HL-60 (cell line): ENCODE data around the gene SPATA17.
A peak's percentile ranks its signal among the peaks of the same experiment; 100 is the strongest.

Experiments
- DNase-seq, 2 experiments: peaks; one replicate each; pipeline ENCODE4 v3.0.0-alpha.2; 2010 to 2020; ENCODE audit warnings: low read depth in 1 of 2, low spot score in 1 of 2
- H3K27ac ChIP-seq: fragments of 250-450 bp; sonication (Bioruptor Pico); replicated peaks from 2 replicates; pipeline ENCODE4 v1.5.1; 2020; ENCODE audit warnings: mild to moderate bottlenecking, moderate library complexity
- H3K27me3 ChIP-seq: fragments of 250-450 bp; sonication (Bioruptor Pico); 2 replicates; pipeline ENCODE4 v1.5.1; 2021; ENCODE audit warnings: mild to moderate bottlenecking, moderate library complexity; ENCODE audit not compliant: insufficient read depth, poor library complexity, severe bottlenecking
- H3K4me3 ChIP-seq: replicated peaks from 2 replicates; pipeline ENCODE4 v1.5.1; 2011; ENCODE audit warnings: mild to moderate bottlenecking, control low read depth, low read length; ENCODE audit not compliant: insufficient read depth
- CTCF ChIP-seq: IDR thresholded peaks from one replicate; pipeline ENCODE4 v1.5.1; 2011; ENCODE audit warnings: low read length, control low read depth, inconsistent platforms; ENCODE audit not compliant: insufficient read depth
- GABPA ChIP-seq: IDR thresholded peaks from 2 replicates; pipeline ENCODE4 v1.6.1; 2012; ENCODE audit warnings: low read depth
- POLR2AphosphoS5 ChIP-seq: IDR thresholded peaks from 2 replicates; pipeline ENCODE4 v1.6.1; 2012; ENCODE audit warnings: low read depth
- REST ChIP-seq: IDR thresholded peaks from 2 replicates; pipeline ENCODE4 v1.6.1; 2012; ENCODE audit warnings: low read depth; ENCODE audit not compliant: insufficient replicate concordance
- SPI1 ChIP-seq: IDR thresholded peaks from 2 replicates; pipeline ENCODE4 v1.6.1; 2012; ENCODE audit warnings: low read depth, mild to moderate bottlenecking, borderline replicate concordance

The SPATA17 gene

GRCh38 chr1:217907504-217907903, 276.4 kb downstream of the SPATA17 start:
- DNase-seq, result peak; percentile 7 to 59
- TF ChIP-seq POLR2AphosphoS5 (no peak), CTCF (no peak), SPI1 (no peak), REST (no peak), GABPA (no peak)
- H3K27me3 ChIP-seq, result no peaks in the 10 kb centered on the region
- H3K4me3 ChIP-seq, result no peak overlapping the region
- H3K27ac ChIP-seq, result no peak overlapping the region

- no peak for TF ChIP-seq GABPA
- no peak for TF ChIP-seq SPI1
- no peak for TF ChIP-seq CTCF
- TF ChIP-seq REST, result no peak
- no peak for TF ChIP-seq POLR2AphosphoS5
- no peak overlapping the region for H3K27ac ChIP-seq
- no peaks in the 10 kb centered on the region for H3K27me3 ChIP-seq
- no peak overlapping the region for H3K4me3 ChIP-seq
- DNase-seq, result no peak
Observed at GRCh38 chr1:217910203-217910602, 279.1 kb downstream of the SPATA17 start.

- no peak overlapping the region for H3K27ac ChIP-seq
- TF ChIP-seq GABPA (no peak), REST (no peak), SPI1 (no peak), POLR2AphosphoS5 (no peak), CTCF (no peak)
- H3K4me3 ChIP-seq, result no peak overlapping the region
- H3K27me3 ChIP-seq, result no peaks in the 10 kb centered on the region
- no peak for DNase-seq
Observed at GRCh38 chr1:217910791-217911320, 279.7 kb downstream of the SPATA17 start.
